Stromal cell of bone marrow (primary cell): Measurements from ENCODE around the gene KLHL18.
"Not testable (repeated sequence)": the region's sequence is repeated elsewhere in the genome, so short reads cannot be mapped to it uniquely, and the experiment has no call there.

ENCODE experiments used
- DNase-seq: peaks from one replicate; pipeline ENCODE4 v3.0.0-alpha.2; 2012; ENCODE audit warnings: low read depth

The KLHL18 gene

DNA sequence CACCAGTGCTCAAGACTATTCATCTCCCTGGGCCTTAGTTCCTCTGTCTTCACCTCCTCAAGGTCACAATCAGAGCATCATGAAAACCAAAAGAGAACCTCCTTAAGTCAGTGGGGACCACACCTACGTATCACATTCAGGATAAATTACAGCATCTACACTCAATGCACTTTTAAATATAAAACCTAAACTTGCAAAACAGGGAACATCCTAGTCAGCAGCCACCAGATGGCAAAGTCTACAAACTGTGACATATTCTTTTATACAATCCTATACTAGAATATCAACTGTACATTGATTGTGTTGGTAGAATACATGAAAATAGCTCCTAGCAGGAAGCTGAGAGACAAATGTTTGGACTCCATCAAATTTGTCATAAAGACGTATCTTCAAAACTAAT is 8.1 kb upstream of the KLHL18 start:
- DNase-seq, result no peak

DNA sequence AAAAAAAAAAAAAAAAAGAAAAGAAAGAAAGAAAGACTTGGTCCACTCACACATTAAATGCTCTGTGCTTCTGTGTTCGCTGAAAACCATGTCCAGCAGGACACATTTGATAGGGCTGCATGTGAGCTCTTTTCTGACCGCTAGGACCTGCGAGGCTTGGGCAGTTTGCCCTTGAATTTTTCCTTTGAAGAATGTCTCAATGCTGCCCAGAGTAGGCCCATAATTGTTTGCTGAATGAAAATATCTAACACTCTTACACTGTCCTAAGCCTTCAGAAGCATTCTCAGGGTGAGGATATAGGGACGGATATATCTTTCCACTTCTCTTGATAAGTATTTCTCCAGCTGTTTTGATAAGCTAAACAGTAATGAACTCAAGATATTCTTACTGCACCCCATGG is 6.2 kb upstream of the KLHL18 start:
- no peak for DNase-seq

- DNase-seq, result no peak
Observed at GRCh38 chr3:47280519-47280918, 2.2 kb upstream of the KLHL18 start.

DNA sequence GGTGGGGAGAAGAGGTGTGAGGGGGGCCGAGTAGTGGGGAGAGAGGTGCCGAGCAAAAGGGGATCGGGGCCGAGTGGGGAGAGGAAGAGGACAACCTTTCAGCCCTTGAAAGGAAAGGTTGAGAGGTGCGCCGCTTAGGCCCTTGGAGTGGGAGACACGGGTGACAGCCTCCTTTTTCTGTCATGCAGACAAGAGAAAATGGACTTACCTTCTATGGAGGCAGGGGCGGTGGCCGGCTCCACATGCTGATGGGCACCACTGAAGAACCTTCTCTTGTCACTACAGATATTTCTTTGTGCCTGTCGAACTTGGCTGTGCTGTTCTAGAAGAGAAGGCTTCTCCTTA is 421 bp downstream of the KLHL18 start:
- no peak for DNase-seq

DNA sequence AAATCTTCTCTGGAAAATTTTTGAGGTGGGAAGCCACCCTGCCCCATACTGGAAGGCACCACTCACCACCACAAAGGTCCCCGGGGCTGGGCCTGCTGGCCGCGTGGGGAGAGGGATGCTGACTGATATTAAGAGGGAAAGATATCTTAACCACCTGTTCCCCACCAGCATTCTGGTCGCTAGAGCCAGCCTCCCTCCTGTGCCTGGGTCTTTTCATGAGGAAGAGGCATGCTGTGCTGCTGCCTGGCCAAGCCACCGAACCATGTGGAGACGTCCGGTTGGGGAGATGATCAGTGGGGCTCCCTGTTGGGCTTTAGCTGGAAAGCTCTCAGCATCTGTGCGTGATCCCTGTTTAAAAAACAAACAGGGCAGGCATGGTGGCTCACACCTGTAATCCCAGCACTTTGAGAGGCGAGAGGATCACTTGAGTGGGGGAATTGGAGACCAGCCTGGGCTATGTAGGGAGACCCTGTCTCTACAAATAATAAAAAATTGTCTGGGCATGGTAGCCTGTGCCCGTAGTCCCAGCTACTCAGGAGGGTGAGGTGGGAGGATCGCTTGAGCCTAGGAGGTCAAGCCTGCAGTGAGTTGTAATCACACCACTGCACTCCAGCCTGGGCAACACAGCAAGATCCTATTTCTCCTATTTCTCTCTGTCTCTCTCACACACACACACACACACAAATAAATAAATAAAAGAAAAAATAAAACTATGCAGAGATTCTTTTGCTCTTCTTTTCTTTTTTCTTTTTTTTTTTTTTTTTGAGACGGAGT is 1.0 kb downstream of the KLHL18 start:
- DNase-seq, result no peak

DNA sequence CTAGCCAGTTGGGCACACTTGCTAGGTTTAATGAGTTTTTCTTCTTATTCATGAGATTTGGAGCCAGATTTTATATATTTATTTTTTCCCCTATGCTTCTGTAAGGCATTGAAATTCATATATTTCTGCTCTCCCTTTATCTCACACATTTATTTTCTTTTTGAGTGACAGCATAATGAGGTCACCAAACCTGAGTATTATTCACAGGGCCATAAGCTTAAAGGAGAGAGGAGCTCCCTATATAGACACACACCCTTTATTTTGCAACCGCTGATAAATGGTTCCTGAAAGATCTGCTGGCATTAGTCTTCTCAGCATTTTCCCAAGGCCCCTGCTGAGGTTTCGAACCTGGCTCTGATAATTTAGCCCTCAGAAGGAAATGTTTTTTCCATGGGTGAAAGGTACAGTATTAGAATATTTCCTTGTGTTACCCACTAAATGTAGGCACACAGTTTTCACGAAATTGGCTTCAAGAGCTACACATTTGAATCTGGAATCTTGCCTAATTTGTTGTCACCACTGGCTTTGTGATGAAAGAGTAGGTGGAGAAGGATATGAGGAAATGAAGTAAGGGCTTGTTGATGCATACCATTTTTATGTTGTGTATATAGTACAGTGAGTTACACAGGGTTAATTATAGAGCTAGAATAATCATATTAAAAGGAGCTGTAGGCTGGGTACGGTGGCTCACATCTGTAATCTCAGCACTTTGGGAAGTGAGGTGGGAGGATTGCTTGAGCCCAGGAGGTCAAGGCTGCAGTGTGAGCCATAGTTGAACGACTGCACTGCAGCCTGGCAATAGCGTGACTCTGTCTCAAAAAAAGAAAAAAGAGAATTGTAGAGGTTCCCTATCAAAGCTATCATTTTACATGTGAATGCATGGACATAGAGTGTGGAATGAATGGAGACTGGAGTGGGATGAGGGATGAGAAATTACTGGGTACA is 6.5 kb downstream of the KLHL18 start:
- no peak for DNase-seq

DNA sequence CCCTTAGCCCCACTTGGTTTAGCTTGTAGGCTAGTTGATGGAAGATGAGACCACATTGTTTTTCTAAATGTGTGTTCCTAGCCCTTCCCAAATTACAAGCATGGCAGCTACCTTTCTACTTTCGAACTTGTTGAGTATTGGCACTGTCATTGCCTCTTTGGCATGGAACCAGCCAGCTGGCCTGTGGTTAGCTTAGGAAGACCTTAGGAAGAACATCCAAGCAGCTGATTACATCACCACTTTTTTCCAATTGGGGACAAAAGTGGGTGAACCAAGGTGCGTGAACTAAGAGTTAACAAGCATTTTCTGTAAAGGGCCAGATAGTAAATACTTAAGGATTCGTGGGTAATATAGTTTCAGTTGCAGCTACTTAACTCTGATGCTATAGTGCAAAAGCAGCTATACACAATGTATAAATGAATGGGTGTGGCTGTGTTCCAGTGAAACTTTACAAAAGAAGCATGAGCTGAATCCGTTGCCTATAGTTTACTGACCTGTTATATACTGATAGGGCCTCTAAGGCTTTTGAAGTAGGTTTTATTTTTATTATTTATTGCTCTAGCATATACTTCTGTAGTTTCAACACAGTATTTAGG is 8.5 kb downstream of the KLHL18 start:
- DNase-seq, result no peak

GRCh38 chr3:47291754-47292420 is 9.1 kb downstream of the KLHL18 start:
- not testable (repeated sequence) for DNase-seq

GRCh38 chr3:47293822-47294221 is 11.1 kb downstream of the KLHL18 start:
- no peak for DNase-seq

- no peak for DNase-seq
Observed at GRCh38 chr3:47294392-47294791, 11.6 kb downstream of the KLHL18 start.

DNA sequence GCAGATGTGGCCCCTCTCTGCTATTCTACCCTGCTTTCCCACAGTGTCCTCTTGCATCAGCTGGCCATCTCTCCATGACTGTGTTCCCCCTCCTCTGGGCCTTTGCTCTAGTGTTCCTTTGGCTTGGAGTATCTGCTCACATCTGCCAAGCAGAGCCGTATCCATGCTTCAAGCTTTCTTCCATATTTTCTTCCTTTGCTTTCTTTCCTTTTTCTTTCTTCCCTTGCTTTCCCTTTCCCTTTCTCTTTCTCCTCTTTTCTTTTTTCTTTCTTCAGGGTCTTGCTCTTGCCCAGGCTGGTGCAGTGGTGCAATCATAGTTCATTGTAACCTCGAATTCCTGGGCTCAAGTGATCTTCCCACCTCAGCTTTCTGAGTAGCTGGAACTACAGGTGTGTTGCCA is 12.6 kb downstream of the KLHL18 start:
- DNase-seq, result no peak

- no peak for DNase-seq
Observed at GRCh38 chr3:47295976-47296375, 13.2 kb downstream of the KLHL18 start.

- DNase-seq, result no peak
Observed at GRCh38 chr3:47296562-47297302, 14.0 kb downstream of the KLHL18 start.

- DNase-seq, result no peak
Observed at GRCh38 chr3:47298439-47298838, 15.7 kb downstream of the KLHL18 start.

GRCh38 chr3:47299381-47300318 is 16.9 kb downstream of the KLHL18 start:
- no peak for DNase-seq

GRCh38 chr3:47301456-47301855 is 18.7 kb downstream of the KLHL18 start:
- DNase-seq, result no peak

DNA sequence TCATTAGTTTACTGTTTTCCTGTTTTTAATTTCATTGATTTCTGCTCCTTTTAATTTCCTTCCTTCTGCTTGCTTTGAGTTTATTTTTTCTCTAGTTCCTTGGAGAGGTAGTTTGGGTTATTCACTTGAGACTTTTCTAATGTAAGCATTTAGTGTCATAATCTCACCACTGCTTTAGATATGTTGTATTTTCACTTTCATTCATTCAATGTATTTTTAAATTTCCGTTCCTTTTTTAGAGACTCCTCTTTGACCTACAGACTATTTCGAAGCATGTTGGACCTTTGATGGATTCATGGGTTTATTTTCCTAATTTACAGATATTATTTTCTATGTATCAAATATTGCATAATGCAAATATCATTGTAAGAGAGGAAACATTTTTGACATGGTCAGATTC is 23.3 kb downstream of the KLHL18 start:
- no peak for DNase-seq

DNA sequence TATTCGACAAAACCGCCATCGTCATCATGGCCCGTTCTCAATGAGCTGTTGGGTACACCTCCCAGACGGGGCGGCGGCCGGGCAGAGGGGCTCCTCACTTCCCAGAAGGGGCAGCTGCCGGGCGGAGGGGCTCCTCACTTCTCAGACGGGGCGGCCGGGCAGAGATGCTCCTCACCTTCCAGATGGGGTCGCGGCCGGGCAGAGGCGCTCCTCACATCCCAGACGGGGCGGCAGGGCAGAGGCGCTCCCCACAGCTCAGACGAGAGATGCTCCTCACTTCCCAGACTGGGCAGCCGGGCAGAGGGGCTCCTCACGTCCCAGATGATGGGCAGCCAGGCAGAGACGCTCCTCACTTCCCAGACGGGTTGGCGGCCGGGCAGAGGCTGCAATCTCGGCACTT is 26.5 kb downstream of the KLHL18 start:
- not testable (repeated sequence) for DNase-seq

GRCh38 chr3:47310391-47310790 is 27.6 kb downstream of the KLHL18 start:
- DNase-seq, result no peak

- no peak for DNase-seq
Observed at GRCh38 chr3:47313341-47314055, 30.8 kb downstream of the KLHL18 start.
